ENCODE data around the gene GNB5.

DNA sequence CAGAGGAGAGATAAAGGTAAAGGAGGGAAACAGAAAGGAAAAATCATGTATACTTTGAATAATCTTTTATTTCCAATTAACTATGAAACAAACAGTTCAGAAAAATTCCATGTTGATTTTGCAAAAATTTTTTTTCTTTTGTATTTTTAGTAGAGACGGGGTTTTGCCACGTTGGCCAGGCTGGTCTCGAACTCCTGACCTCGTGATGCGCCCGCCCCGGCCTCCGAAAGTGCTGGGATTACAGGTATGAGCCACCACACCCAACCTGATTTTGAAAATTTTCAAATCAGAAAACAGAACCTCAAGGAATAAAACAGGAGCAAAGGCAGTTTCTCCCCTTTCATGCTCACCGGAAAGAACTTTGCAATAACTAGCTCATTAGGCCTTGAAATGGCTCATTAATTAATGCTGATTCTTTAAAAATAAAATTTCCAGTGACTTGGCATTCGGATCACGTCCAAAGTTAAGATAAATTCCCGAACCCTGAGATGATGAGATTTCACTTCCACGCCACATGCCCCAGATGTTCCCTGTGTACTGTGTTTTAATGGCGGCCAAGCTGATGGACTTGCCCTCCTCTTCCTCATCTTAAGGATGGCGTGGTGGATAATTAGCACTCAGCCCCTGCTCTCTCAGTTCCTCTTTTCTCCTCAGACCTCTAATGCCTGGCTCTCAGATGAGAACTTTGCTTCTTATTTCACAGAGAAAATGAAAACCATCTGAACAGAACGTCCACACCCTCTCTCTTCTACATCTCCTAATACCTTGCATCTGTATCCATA, 89.5 kb downstream of the GNB5 start:
- TF ChIP-seq POLR2AphosphoS5 (IDR thresholded peaks at IDR 0.05; ENCODE audit: borderline replicate concordance, low read depth, low read length), result no peak
- TF ChIP-seq EZH2 (IDR thresholded peaks at IDR 0.05), result no peak
